ENCODE results near the gene FHIP2A.

Gene FHIP2A

DNA sequence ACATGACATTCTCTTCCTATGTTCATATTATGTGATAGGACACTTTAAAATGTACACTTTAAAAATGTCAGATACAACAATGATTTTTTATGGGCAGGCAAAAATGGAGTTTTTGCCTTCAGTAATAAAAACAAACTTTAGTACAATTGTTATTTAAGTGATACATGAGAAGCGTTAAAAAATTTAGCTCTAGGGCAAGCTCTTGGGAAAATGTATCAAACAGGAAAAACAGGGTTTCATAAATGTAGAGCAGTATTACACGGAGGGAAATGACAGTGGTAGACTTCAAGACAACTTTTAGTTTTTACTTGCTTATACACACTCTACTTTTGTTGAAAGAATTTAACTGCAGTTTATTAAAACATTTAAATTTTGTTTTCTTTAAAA is 1.5 kb downstream of the FHIP2A start:
- TF ChIP-seq, protein P1, sequence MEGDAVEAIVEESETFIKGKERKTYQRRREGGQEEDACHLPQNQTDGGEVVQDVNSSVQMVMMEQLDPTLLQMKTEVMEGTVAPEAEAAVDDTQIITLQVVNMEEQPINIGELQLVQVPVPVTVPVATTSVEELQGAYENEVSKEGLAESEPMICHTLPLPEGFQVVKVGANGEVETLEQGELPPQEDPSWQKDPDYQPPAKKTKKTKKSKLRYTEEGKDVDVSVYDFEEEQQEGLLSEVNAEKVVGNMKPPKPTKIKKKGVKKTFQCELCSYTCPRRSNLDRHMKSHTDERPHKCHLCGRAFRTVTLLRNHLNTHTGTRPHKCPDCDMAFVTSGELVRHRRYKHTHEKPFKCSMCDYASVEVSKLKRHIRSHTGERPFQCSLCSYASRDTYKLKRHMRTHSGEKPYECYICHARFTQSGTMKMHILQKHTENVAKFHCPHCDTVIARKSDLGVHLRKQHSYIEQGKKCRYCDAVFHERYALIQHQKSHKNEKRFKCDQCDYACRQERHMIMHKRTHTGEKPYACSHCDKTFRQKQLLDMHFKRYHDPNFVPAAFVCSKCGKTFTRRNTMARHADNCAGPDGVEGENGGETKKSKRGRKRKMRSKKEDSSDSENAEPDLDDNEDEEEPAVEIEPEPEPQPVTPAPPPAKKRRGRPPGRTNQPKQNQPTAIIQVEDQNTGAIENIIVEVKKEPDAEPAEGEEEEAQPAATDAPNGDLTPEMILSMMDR (conservative IDR thresholded peaks at IDR 0.05; ENCODE audit: control insufficient read depth, insufficient read depth, low read depth, low read length), result no peak
- DNase-seq (ENCODE audit: low read depth), result peak; percentile 31
- peak overlapping the region; percentile 77 for H3K4me3 ChIP-seq (ENCODE audit: control insufficient read depth, low read depth, low read length)

DNA sequence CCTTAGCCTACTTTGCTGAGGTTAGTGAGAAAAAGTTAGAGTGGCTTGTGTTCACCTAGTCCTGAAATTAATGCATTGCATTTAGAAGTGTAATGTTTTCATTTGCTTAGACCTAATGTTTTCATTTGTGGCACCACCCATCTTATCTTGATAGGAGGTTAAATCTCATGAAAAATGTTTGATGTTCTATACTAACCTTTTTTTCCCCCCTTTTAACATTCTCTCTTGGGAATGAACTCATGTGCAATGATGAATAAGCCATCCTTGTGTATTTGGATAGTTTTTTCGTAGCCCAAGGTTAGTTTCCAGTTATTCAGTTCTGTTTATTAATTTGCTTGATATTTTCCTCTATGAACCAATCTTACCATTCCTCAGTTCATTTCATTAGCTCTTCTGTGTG is 2.8 kb downstream of the FHIP2A start:
- H3K4me3 ChIP-seq (ENCODE audit: control insufficient read depth, low read depth, low read length), result peak overlapping the region; percentile 15
- TF ChIP-seq, protein P1 (conservative IDR thresholded peaks at IDR 0.05; ENCODE audit: control insufficient read depth, insufficient read depth, low read depth, low read length), result no peak
- peak; percentile 50 for DNase-seq (ENCODE audit: low read depth)

- TF ChIP-seq, protein P1 (conservative IDR thresholded peaks at IDR 0.05; ENCODE audit: control insufficient read depth, insufficient read depth, low read depth, low read length), result no peak
- no peak overlapping the region for H3K4me3 ChIP-seq (ENCODE audit: control insufficient read depth, low read depth, low read length)
- peak; percentile 93 for DNase-seq (ENCODE audit: low read depth)
Observed at GRCh38 chr10:114825513-114826253, 4.1 kb downstream of the FHIP2A start.

DNA sequence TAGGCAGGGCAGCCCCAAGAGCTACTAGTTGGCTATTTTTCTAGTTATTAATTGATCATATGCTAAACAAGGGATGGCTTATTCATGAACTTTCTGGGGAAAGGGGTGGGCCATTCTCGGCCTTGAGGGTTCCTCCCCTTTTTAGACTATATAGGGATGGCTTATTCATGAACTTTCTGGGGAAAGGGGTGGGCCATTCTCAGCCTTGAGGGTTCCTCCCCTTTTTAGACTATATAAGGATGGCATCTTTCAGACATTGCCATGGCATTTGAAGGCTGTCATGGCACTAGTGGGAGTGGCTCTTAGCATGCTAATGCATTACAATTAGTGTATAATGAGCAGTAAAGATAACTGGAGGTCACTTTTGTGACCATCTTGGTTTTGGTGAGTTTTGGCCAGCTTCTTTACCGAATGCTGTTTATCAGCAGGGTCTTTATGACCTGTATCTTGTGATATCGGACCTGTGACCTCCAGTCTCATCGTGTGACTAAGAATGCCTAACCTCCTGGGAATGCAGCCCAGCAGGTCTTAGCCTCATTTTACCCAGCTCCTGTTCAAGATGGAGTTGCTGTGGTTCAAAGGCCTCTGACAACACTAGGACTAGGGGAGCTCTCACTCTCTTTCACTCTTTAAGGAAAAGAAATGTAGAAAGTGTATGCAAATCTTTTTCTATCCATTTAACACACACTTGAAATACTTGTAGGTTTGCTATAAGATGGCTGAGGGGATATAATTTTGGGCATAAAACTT is 7.8 kb downstream of the FHIP2A start:
- H3K4me3 ChIP-seq (ENCODE audit: control insufficient read depth, low read depth, low read length), result no peak overlapping the region
- TF ChIP-seq, protein P1 (conservative IDR thresholded peaks at IDR 0.05; ENCODE audit: control insufficient read depth, insufficient read depth, low read depth, low read length), result no peak

GRCh38 chr10:114831186-114831867 is 9.7 kb downstream of the FHIP2A start:
- TF ChIP-seq, protein P1 (conservative IDR thresholded peaks at IDR 0.05; ENCODE audit: control insufficient read depth, insufficient read depth, low read depth, low read length), result no peak
- no peak for DNase-seq (ENCODE audit: low read depth)
- H3K4me3 ChIP-seq (ENCODE audit: control insufficient read depth, low read depth, low read length), result no peak overlapping the region

More for the DNA sequence above, 7.8 kb downstream of the FHIP2A start:
- no peak for DNase-seq (ENCODE audit: low read depth)

DNA sequence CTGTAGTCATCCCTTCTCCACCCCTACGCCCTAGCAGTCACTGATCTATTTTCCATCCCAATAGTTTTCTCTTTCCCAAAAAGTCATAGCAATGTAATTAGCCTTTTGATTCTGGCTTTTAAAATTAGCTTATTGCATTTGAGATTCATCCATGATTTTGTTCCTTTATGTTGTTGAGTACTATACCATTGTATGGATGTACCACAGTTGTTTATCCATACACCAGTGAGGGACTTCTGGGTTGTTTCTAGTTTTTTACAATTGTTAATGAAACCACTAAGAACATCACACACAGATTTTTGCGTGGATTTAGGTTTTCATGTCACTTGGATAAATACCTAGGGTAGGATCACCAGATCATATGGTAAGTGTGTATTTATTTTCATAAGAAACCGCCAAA is 16.1 kb downstream of the FHIP2A start:
- H3K4me3 ChIP-seq (ENCODE audit: control insufficient read depth, low read depth, low read length), result no peak overlapping the region
- DNase-seq (ENCODE audit: low read depth), result no peak
- TF ChIP-seq, protein P1 (conservative IDR thresholded peaks at IDR 0.05; ENCODE audit: control insufficient read depth, insufficient read depth, low read depth, low read length), result no peak

Data from fibroblast of mammary gland (primary cell).